ENCODE measurements around the gene AKAP10.
"Not testable (repeated sequence)": the region's sequence is repeated elsewhere in the genome, so short reads cannot be mapped to it uniquely, and the experiment has no call there.

The AKAP10 gene

DNA sequence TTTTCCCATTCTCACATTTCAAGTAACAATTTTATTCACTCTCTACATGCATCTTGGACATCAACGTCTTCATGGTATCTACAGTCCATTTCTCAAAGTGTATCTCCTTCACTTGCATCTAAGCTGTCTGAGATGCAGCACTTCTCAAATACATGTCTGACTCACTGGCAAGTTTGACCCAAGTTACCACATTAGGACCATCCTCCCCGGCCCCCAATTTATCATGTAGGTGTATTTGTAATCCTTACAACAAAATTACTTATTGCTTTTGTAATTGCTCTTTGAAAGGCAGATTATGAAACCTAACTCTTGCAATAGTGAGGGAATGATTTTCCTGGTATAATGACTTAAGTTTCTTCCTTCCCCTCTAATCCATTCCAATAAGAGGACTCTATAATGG, 80.9 kb downstream of the AKAP10 start:
- no peak overlapping the region for H3K4me2 ChIP-seq (ENCODE audit: low read depth, low read length, poor library complexity, severe bottlenecking)
- H3K27me3 ChIP-seq (ENCODE audit: low read length), result no peaks in the 10 kb centered on the region
- H3K9me2 ChIP-seq (replicated peaks; ENCODE audit: insufficient read depth, low read length), result no peaks in the 10 kb centered on the region
- no peaks in the 10 kb centered on the region for H3K36me3 ChIP-seq (ENCODE audit: low read length)
- H3K9me3 ChIP-seq (ENCODE audit: insufficient read depth, low read length), result no peaks in the 10 kb centered on the region
- H3K79me2 ChIP-seq (ENCODE audit: insufficient read depth, low read length), result no peaks in the 10 kb centered on the region
- H3K4me3 ChIP-seq (ENCODE audit: insufficient read depth, low read length, poor library complexity, severe bottlenecking), result no peak overlapping the region
- no peak overlapping the region for H2AFZ ChIP-seq (ENCODE audit: low read depth, low read length, severe bottlenecking)
- TF ChIP-seq CTCF (IDR thresholded peaks at IDR 0.05; ENCODE audit: insufficient read depth, low read length, poor library complexity, severe bottlenecking), result no peak
- no peak for TF ChIP-seq EZH2phosphoT487 (conservative IDR thresholded peaks at IDR 0.05; ENCODE audit: low read length)
- H3F3A ChIP-seq (ENCODE audit: insufficient read depth), result no peaks in the 10 kb centered on the region
- no peak overlapping the region for H3K27ac ChIP-seq (ENCODE audit: low read depth, low read length)
- H4K20me1 ChIP-seq (ENCODE audit: low read depth, low read length), result no peaks in the 10 kb centered on the region
- no peak overlapping the region for H3K9ac ChIP-seq (ENCODE audit: low read length)

- not testable (repeated sequence) for H3K27ac ChIP-seq (ENCODE audit: low read depth, low read length); H3K9me3 ChIP-seq (ENCODE audit: insufficient read depth, low read length); H3K4me3 ChIP-seq (ENCODE audit: insufficient read depth, low read length, poor library complexity, severe bottlenecking); H3K4me2 ChIP-seq (ENCODE audit: low read depth, low read length, poor library complexity, severe bottlenecking); H3K79me2 ChIP-seq (ENCODE audit: insufficient read depth, low read length); H3F3A ChIP-seq (ENCODE audit: insufficient read depth); H3K27me3 ChIP-seq (ENCODE audit: low read length); H4K20me1 ChIP-seq (ENCODE audit: low read depth, low read length); H3K9me2 ChIP-seq (replicated peaks; ENCODE audit: insufficient read depth, low read length); H3K36me3 ChIP-seq (ENCODE audit: low read length); H3K9ac ChIP-seq (ENCODE audit: low read length); H2AFZ ChIP-seq (ENCODE audit: low read depth, low read length, severe bottlenecking)
These were observed 87.1 kb downstream of the AKAP10 start for GRCh38 chr17:19890554-19890953.

DNA sequence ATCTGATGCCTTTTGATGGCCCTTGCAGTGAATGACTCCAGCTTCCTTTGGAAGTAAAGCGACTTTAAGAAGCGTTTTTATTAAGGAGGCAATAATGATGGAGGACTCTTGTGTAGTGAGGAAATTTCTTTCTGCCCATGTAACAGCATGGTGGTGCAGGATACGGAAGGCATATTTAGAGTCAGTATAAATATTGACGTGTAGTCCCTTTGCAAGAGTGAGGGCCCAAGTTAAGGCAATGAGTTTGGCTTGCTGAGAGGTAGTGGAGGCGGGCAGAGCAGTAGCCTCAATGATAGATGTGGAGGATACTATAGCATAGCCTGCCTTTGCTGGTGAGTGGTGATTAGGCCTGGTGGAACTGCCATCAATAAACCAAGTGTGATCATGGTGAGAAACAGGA, 87.6 kb downstream of the AKAP10 start:
- H4K20me1 ChIP-seq (ENCODE audit: low read depth, low read length); H3K9me2 ChIP-seq (replicated peaks; ENCODE audit: insufficient read depth, low read length); H2AFZ ChIP-seq (ENCODE audit: low read depth, low read length, severe bottlenecking); H3K36me3 ChIP-seq (ENCODE audit: low read length); H3K9me3 ChIP-seq (ENCODE audit: insufficient read depth, low read length); H3K27me3 ChIP-seq (ENCODE audit: low read length); H3K79me2 ChIP-seq (ENCODE audit: insufficient read depth, low read length); H3K4me3 ChIP-seq (ENCODE audit: insufficient read depth, low read length, poor library complexity, severe bottlenecking); H3F3A ChIP-seq (ENCODE audit: insufficient read depth); H3K4me2 ChIP-seq (ENCODE audit: low read depth, low read length, poor library complexity, severe bottlenecking); H3K27ac ChIP-seq (ENCODE audit: low read depth, low read length); H3K9ac ChIP-seq (ENCODE audit: low read length): not testable (repeated sequence)

DNA sequence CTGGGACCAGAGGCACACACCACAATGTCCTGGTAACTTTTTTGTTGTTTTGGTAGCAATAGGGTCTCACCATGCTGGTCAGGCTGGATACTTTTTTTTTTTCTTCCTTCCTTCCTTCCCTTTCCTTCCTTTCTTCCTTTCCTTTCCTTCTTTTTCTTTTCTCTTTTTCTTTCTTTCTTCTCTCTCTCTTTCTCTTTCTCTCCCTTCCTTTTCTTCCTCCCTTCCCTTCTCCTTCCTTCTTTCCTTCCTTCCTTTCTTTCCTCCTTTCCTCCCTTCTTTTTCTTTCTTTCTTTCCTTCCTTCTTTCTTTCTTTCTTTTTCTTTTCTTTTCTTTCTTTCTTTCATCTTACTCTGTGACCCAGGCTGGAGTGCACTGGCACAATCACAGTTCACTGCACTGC, 91.5 kb downstream of the AKAP10 start:
- Histone ChIP-seq H3K4me2 (ENCODE audit: low read depth, low read length, poor library complexity, severe bottlenecking) (no peak overlapping the region), H3K36me3 (ENCODE audit: low read length) (no peaks in the 10 kb centered on the region), H2AFZ (ENCODE audit: low read depth, low read length, severe bottlenecking) (no peak overlapping the region), H3F3A (ENCODE audit: insufficient read depth) (no peaks in the 10 kb centered on the region), H3K27me3 (ENCODE audit: low read length) (no peaks in the 10 kb centered on the region), H3K9me2 (replicated peaks; ENCODE audit: insufficient read depth, low read length) (no peaks in the 10 kb centered on the region), H3K4me3 (ENCODE audit: insufficient read depth, low read length, poor library complexity, severe bottlenecking) (no peak overlapping the region), H3K9ac (ENCODE audit: low read length) (no peak overlapping the region), H4K20me1 (ENCODE audit: low read depth, low read length) (no peaks in the 10 kb centered on the region), H3K9me3 (ENCODE audit: insufficient read depth, low read length) (no peaks in the 10 kb centered on the region), H3K27ac (ENCODE audit: low read depth, low read length) (no peak overlapping the region), H3K79me2 (ENCODE audit: insufficient read depth, low read length) (no peaks in the 10 kb centered on the region)
- TF ChIP-seq EZH2phosphoT487 (conservative IDR thresholded peaks at IDR 0.05; ENCODE audit: low read length), result no peak
- no peak for TF ChIP-seq CTCF (IDR thresholded peaks at IDR 0.05; ENCODE audit: insufficient read depth, low read length, poor library complexity, severe bottlenecking)

Data from SU-DHL-6 (cell line).